ENCODE results near the gene STYXL2. TPM values are rescaled to one million over a fixed set of nuclear protein-coding genes. Genes with fewer than 3 reads are reported as not detected.

STYXL2 gene
- total RNA-seq, 1 donor from 2014 or later = 1.9 TPM

- Mint-ChIP-seq H3K36me3 (ENCODE audit: low read depth, unreplicated experiment) (no peaks in the 10 kb centered on the region), H3K4me3 (ENCODE audit: unreplicated experiment) (no peak overlapping the region), H3K27me3 (ENCODE audit: unreplicated experiment) (no peaks in the 10 kb centered on the region), H3K4me1 (ENCODE audit: unreplicated experiment) (no peaks in the 10 kb centered on the region), H3K9me3 (ENCODE audit: unreplicated experiment) (no peaks in the 10 kb centered on the region), H3K27ac (ENCODE audit: unreplicated experiment) (no peak overlapping the region)
- DNase-seq (ENCODE audit: low spot score) = no peak
- TF ChIP-seq CTCF (IDR thresholded peaks at IDR 0.05; ENCODE audit: unreplicated experiment) = no peak
These were observed 48.1 kb downstream of the STYXL2 start for GRCh38 chr1:167141963-167142362.

Other genes starting within 250 kb of the STYXL2 start
- gene TADA1, start 217.8 kb upstream of the STYXL2 start, total RNA-seq (ENCODE audit: unreplicated experiment) = 11.7 TPM
- 1.2 TPM for gene ILDR2, start 118.5 kb upstream of the STYXL2 start, total RNA-seq (ENCODE audit: unreplicated experiment)
- gene MAEL, start 104.8 kb upstream of the STYXL2 start, total RNA-seq (ENCODE audit: unreplicated experiment) = not detected
- 0.10 TPM for gene GPA33, start 3.7 kb upstream of the STYXL2 start, total RNA-seq (ENCODE audit: unreplicated experiment)
- 24.5 TPM for gene POU2F1, start 126.8 kb downstream of the STYXL2 start, total RNA-seq (ENCODE audit: unreplicated experiment)